ENCODE data around the gene DLG5.

DLG5 gene

DNA sequence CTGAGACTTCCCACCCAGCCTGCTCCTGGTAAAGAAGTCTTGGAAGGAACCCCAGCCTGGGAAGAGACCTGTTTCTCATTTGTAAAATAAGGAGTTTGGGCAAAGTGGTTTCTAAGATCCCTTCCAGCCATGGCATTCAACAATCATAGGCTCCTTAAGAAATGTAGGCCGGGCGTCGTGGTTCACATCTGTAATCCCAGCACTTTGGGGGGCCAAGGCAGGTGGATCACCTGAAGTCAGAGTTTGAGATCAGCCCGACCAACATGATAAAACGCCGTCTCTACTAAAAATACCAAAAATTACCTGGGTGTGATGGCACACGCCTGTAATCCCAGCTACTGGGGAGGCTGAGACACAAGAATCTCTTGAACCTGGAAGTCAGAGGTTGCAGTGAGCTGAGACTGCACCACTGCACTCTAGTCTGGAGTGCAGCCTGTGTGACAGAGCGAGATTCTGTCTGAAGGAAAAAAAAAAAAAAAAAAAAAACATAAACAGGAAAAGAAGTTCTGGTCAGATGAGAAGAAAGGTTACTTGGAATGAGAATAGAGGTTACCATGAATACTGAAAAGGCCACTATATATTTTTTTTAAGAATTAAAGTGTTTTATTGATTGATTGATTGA is 15.9 kb downstream of the DLG5 start:
- Histone ChIP-seq H3K4me1 (ENCODE audit: insufficient read depth, low read length) (peaks cover 3% of the 10 kb centered on the region; the same call in 1 of the 2 replicates), H3K36me3 (ENCODE audit: insufficient read depth, low read length) (no peaks in the 10 kb centered on the region), H3K9me3 (ENCODE audit: control insufficient read depth, insufficient read depth, low read length) (no peaks in the 10 kb centered on the region), H3K9ac (ENCODE audit: low read depth, low read length) (no peak overlapping the region)

DNA sequence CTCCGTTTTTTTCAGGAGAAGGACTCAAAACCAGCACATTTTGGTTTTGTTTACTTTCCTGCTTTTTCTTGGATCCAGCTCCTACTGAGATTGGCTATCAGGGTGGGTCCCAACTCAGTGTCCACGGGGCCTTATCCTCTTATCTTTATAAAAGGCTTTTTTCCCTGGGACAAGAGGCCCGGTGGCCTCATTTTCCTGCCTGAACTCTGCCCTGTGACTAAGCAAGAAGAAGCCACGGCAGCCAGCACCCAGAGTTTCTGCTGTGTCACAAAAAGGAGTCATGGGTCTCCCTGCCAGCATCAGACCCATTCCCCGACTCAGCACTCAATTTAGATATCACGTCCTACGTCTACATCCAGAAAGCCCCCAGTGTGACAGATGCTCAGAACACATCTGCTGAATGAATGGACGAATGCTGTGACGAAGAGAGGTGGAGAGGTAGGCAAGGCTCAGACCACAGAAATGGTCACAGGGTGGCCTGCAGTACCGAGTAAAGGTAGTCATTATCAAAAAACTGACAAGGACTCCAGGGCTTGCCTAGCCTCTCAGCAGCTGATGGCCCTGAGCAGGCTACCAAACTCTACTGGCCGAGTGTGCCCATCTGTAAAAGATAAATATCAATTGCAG is 16.7 kb downstream of the DLG5 start:
- Histone ChIP-seq H3K9ac (ENCODE audit: low read depth, low read length) (no peak overlapping the region), H3K36me3 (ENCODE audit: insufficient read depth, low read length) (no peaks in the 10 kb centered on the region), H3K4me1 (ENCODE audit: insufficient read depth, low read length) (peaks cover 3% of the 10 kb centered on the region; the same call in 1 of the 2 replicates), H3K9me3 (ENCODE audit: control insufficient read depth, insufficient read depth, low read length) (no peaks in the 10 kb centered on the region)

DNA sequence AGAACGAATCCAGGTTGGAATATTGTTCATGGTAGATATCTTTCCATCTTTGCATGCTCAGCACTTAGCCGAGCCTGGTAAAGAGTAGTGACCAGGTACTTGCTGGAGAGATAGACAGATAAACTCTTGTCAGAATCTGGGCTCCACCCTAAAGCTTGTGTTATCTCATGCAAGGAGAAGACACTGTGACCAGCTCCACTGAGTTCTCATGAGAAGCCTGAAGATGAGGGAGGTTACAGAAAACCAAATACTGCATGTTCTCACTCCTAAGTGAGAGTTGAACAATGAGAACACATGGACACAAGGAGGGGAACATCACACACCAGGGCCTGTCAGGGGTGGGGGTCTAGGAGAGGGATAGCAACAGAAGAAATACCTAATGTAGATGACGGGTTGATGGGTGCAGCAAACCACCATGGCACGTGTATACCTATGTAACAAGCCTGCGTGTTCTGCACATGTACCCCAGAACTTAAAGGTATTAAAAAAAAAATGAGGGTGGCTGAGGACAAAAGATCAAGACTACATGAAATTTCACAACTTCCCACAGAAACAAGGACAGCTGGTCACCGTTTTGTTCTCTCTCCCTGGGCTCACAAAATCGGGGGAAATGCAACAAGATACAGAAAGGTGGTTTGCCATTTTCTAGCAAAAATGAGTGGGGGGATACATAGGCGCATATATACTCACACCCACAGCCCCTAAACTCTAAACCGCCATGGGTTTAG is 17.4 kb downstream of the DLG5 start:
- peaks cover 3% of the 10 kb centered on the region; the same call in 1 of the 2 replicates for H3K4me1 ChIP-seq (ENCODE audit: insufficient read depth, low read length)
- no peaks in the 10 kb centered on the region for H3K9me3 ChIP-seq (ENCODE audit: control insufficient read depth, insufficient read depth, low read length)
- H3K9ac ChIP-seq (ENCODE audit: low read depth, low read length), result no peak overlapping the region

DNA sequence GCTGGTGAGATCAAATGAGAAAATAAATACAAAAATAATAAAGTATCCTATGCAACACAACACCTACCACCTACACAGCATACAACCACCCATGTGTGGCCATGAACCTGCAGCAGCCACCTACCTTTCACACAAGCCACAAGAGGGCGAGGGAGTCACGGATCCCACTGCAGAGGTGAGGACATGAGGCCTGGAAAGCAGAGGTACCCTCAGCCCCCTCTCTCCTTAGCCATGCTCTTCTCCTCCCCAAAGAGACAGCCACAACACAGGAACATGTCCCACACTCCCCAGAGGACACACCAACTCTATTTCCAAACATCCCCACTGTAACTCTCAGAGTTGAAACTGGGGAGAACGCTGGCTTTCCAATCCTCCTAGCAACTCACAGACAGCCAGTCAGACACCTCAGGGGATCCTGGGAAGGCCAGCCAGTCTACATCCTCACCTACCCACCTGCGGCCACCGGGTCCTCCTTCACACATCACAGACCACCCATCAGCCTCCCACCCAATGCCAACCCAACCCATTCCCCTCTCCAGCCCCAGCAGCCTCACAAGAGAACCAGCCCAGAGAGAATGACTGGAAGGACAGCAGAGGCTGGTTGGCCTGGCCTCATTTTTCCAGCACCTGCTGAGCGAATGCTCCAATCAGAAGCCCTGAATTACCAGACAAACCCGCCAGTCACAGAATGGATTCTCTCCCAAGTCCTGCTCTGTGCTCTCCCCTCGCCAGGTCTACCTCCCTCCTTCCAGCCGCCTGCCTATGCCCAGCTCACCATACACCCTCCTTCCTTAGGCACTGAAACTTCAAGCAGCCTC is 18.4 kb downstream of the DLG5 start:
- Histone ChIP-seq H3K9me3 (ENCODE audit: control insufficient read depth, insufficient read depth, low read length) (no peaks in the 10 kb centered on the region), H3K4me1 (ENCODE audit: insufficient read depth, low read length) (peaks cover 3% of the 10 kb centered on the region; the same call in 1 of the 2 replicates), H3K9ac (ENCODE audit: low read depth, low read length) (no peak overlapping the region), H3K36me3 (ENCODE audit: insufficient read depth, low read length) (no peaks in the 10 kb centered on the region)

More for the DNA sequence above, 17.4 kb downstream of the DLG5 start:
- no peaks in the 10 kb centered on the region for H3K36me3 ChIP-seq (ENCODE audit: insufficient read depth, low read length)

DNA sequence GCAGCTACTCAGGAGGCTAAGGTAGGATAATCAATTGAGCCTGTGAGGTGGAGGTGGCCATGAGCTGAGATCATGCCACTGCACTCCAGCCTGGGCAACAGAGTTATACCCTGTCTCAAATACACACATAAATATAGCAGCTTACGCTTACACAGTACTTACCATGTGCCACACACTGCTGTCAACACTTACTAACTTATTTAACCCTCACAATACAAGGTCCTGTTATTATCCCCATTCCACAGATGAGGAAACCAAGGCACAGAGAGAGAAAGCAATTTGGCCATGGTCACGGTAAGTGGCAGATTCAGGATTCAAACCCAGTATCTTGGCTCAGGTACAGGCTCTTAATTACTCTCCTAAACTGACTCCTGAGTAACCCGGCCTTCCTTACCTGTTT is 19.1 kb downstream of the DLG5 start:
- Histone ChIP-seq H3K9ac (ENCODE audit: low read depth, low read length) (no peak overlapping the region), H3K9me3 (ENCODE audit: control insufficient read depth, insufficient read depth, low read length) (no peaks in the 10 kb centered on the region), H3K36me3 (ENCODE audit: insufficient read depth, low read length) (no peaks in the 10 kb centered on the region), H3K4me1 (ENCODE audit: insufficient read depth, low read length) (peaks cover 3% of the 10 kb centered on the region; the same call in 1 of the 2 replicates)

DNA sequence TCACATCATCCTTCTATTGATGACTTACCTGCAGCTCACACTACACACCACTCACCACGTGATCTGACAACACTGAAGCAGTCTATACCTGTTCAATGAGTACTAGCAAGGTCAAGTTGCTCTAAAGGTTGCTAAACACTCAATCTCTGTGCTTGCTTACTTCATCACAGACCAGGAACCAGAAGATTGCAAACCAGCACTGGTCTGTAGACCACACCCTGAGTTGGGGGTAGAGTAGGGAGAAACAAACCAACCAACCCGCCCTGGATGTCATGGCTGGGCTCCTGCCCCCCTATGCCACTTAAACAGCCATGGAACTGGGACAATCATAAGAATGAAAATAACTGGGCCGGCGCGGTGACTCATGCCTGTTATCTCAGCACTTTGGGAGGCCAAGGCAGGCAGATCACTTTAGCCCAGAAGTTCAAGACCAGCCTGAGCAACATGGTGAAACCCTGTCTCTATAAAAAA is 19.6 kb downstream of the DLG5 start:
- no peaks in the 10 kb centered on the region for H3K36me3 ChIP-seq (ENCODE audit: insufficient read depth, low read length)
- H3K9ac ChIP-seq (ENCODE audit: low read depth, low read length), result no peak overlapping the region
- H3K9me3 ChIP-seq (ENCODE audit: control insufficient read depth, insufficient read depth, low read length), result no peaks in the 10 kb centered on the region
- peaks cover 3% of the 10 kb centered on the region; the same call in 1 of the 2 replicates for H3K4me1 ChIP-seq (ENCODE audit: insufficient read depth, low read length)

DNA sequence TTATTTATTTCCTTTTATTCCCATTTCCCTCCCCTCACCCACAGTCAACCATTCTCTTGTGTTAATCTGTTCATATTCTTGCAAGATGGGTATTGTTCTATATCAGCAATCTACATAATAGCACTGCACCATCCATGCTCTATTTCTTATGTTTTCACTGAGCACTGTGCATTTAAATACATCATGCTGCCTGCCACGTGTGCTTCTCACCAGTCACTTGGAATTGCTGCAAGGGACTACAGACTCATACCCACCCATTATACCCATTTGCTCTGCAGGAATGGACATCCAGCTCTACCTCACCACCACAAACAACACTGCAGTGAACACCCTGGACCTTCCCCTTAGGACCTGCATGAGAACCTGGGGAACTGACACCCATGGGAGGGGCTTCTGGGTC is 20.8 kb downstream of the DLG5 start:
- no peaks in the 10 kb centered on the region for H3K9me3 ChIP-seq (ENCODE audit: control insufficient read depth, insufficient read depth, low read length)
- peaks cover 3% of the 10 kb centered on the region; the same call in 1 of the 2 replicates for H3K4me1 ChIP-seq (ENCODE audit: insufficient read depth, low read length)
- no peak overlapping the region for H3K9ac ChIP-seq (ENCODE audit: low read depth, low read length)
- no peaks in the 10 kb centered on the region for H3K36me3 ChIP-seq (ENCODE audit: insufficient read depth, low read length)

DNA sequence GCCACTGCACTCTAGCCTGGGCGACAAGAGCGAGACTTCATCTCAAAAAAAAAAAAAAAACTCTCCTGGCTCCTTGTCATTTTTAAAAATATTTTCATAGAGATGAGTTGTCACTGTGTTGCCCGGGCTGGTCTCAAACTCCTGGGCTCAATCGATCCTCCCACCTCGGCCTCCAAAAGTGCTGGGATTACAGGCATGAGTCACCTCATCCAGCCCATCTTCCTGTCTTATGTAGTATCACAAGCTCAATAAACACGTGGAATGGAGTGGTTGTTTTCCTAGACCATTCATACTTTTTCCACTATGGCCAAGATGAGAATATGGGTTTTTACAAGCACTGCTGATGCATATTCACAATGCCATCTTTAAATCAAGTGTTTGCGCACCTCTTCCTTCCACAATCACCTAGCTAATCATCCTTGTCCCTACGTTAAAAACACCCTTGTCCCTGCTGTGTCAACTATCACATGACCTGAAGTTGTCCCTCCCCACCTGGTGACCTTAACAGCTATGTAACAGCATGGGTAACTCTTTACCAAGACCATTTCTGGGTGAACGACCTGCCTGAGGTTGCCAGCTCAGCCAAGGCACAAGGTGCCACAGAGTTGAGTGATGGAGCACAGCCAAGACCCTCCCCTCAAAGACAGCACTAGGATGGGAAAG is 21.3 kb downstream of the DLG5 start:
- Histone ChIP-seq H3K9me3 (ENCODE audit: control insufficient read depth, insufficient read depth, low read length) (no peaks in the 10 kb centered on the region), H3K4me1 (ENCODE audit: insufficient read depth, low read length) (peaks cover 3% of the 10 kb centered on the region; the same call in 1 of the 2 replicates), H3K36me3 (ENCODE audit: insufficient read depth, low read length) (no peaks in the 10 kb centered on the region), H3K9ac (ENCODE audit: low read depth, low read length) (no peak overlapping the region)

DNA sequence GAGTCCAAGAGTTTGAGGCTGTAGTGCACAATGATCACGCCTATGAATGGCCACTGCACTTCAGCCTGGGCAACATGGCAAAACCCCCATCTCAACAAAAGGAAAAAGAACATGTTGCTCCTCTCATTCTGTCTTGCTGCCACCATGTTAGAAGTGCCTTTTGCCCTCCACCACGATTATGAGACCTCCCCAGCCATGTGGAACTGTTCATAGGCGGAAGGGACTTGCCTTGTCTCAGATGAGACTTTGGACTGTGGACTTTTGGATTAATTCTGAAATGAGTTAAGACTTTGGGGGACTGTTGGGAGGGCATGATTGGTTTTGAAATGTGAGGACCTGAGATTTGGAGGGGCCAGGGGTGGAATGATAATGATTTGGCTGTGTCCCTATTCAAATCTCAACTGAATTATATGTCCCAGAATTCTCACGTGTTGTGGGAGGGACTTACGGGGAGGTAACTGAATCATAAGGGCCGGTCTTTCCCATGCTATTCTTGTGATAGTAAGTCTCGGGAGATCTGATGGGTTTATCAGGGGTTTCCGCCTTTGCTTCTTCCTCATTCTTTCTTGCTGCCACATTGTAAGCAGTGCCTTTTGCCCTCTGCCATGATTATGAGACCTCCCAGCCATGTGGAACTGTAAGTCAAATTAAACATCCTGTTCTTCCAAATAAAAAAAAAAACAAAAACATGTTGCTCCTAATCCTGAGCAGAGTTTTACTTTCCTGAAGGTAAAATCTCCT is 22.3 kb downstream of the DLG5 start:
- Histone ChIP-seq H3K9ac (ENCODE audit: low read depth, low read length) (no peak overlapping the region), H3K4me1 (ENCODE audit: insufficient read depth, low read length) (peaks cover 6% of the 10 kb centered on the region; the same call in 1 of the 2 replicates), H3K9me3 (ENCODE audit: control insufficient read depth, insufficient read depth, low read length) (no peaks in the 10 kb centered on the region), H3K36me3 (ENCODE audit: insufficient read depth, low read length) (no peaks in the 10 kb centered on the region)

DNA sequence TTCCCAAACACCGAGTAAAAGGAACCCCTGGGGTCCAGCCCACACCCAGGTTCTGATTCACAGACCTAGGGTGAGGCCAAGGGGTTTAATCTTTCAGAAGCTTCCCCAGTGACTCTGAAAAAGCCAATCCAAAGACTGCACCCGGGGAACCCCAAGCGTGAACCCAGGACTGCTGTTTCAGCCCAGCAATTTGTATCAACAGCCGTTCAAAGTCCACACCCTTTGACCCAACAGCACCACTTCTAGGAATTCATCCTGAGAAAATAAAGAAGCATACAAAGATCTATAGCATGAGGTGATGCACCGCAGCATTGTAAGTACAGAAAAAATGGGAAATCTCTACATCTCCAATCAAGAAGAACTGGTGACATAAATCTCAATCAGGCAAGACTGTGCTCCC is 24.4 kb downstream of the DLG5 start:
- H3K36me3 ChIP-seq (ENCODE audit: insufficient read depth, low read length), result no peaks in the 10 kb centered on the region
- H3K4me1 ChIP-seq (ENCODE audit: insufficient read depth, low read length), result peaks cover 20% of the 10 kb centered on the region
- no peak overlapping the region for H3K9ac ChIP-seq (ENCODE audit: low read depth, low read length)
- no peaks in the 10 kb centered on the region for H3K9me3 ChIP-seq (ENCODE audit: control insufficient read depth, insufficient read depth, low read length)

DNA sequence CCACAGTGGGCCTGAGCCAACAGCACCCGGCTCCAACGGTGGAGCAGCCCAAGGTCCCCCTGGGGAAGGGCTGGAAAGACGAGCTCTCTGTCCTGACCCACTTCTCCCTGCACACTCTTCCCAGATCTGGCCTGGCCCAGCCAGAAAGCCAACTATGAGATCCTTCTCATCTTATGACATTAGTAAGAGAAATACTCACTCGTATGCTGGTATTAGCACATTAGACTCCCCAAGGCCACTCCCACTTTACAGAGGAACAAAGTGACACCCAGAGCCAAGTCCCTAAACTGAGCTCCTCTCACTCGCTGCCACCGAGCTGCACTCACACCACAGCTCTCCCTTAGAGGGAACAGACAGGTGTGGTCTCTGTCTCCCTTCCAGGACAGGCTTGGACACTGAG is 24.8 kb downstream of the DLG5 start:
- no peaks in the 10 kb centered on the region for H3K9me3 ChIP-seq (ENCODE audit: control insufficient read depth, insufficient read depth, low read length)
- H3K4me1 ChIP-seq (ENCODE audit: insufficient read depth, low read length), result peaks cover 20% of the 10 kb centered on the region
- no peak overlapping the region for H3K9ac ChIP-seq (ENCODE audit: low read depth, low read length)

DNA sequence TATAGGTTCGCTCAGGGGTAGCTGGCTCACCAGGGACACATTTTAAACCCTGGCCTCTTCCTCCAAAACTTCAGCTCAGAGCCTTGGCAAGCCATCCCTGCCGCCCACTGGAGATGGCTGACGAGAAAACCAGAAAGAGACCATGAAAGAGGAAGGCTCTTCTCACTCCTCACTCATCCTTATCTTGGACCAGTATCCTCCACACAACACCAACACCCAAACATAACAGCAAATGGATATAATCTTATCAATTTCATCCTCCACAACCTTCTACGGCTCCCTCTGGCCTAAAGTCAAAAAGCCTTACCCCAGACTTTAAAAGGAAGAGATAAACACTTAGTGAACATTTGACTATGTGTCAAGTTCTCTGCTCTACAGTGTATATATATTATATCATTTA is 26.9 kb downstream of the DLG5 start:
- peaks cover 20% of the 10 kb centered on the region for H3K4me1 ChIP-seq (ENCODE audit: insufficient read depth, low read length)
- no peak overlapping the region for H3K9ac ChIP-seq (ENCODE audit: low read depth, low read length)

More for the DNA sequence above, 24.8 kb downstream of the DLG5 start:
- no peaks in the 10 kb centered on the region for H3K36me3 ChIP-seq (ENCODE audit: insufficient read depth, low read length)

DNA sequence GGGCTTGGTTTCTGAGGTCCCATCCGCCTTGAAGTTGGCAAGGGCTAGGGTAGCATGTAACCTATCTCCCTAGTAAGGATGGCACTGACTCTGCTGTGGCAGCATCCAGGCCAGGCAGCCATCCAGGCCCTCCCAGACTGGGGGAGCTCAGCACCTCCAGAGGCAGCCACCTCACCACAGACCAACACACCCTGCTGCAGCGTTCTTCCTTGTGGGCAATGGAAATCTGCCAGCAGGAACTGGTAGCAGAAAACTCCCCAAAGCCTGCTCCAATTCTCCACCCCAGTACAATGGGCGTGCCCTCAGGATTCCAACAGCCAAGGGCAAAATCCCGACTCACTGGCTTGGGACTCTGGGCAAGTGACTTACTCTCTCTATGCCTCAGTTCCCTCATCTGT is 27.5 kb downstream of the DLG5 start:
- H3K4me1 ChIP-seq (ENCODE audit: insufficient read depth, low read length), result peaks cover 20% of the 10 kb centered on the region
- no peak overlapping the region for H3K9ac ChIP-seq (ENCODE audit: low read depth, low read length)
- no peaks in the 10 kb centered on the region for H3K36me3 ChIP-seq (ENCODE audit: insufficient read depth, low read length)
- no peaks in the 10 kb centered on the region for H3K9me3 ChIP-seq (ENCODE audit: control insufficient read depth, insufficient read depth, low read length)

More for the DNA sequence above, 26.9 kb downstream of the DLG5 start:
- Histone ChIP-seq H3K36me3 (ENCODE audit: insufficient read depth, low read length) (no peaks in the 10 kb centered on the region), H3K9me3 (ENCODE audit: control insufficient read depth, insufficient read depth, low read length) (no peaks in the 10 kb centered on the region)

Measured in ES-I3 (cell line).